HepG2 (cell line): ENCODE data around the gene YAP1. TPM values are rescaled to one million over a fixed set of nuclear protein-coding genes. Genes with fewer than 3 reads are reported as not detected.
A peak's percentile ranks its signal among the peaks of the same experiment; 100 is the strongest.

Experiments used
- ATF3 ChIP-seq: sonication (generic); formaldehyde crosslinking; IDR thresholded peaks from 2 replicates; pipeline ENCODE4 v1.4.0; 2020; ENCODE audit warnings: missing genetic modification reagents
- DMAP1 ChIP-seq: IDR thresholded peaks from 2 replicates; pipeline ENCODE4 v1.6.1; 2016
- FOXA1 ChIP-seq, 2 experiments: fragments of 450-650 bp in 1 of 2; sonication (generic) in 1 of 2; formaldehyde crosslinking in 1 of 2; IDR thresholded peaks; 2 replicates each; pipeline versions ENCODE4 v1.4.0 to v1.6.1; 2016 to 2020; ENCODE audit warnings: missing genetic modification reagents in 1 of 2
- GTF2F1 ChIP-seq: fragments of 150-350 bp; IDR thresholded peaks from 2 replicates; pipeline ENCODE4 v1.6.1; 2014; ENCODE audit warnings: low read length
- HDAC6 ChIP-seq: fragments of 200-600 bp; sonication (generic); IDR thresholded peaks from 2 replicates; pipeline ENCODE4 v1.7.0; 2017; ENCODE audit warnings: mild to moderate bottlenecking, antibody characterized with exemption, low read length, low read depth
- HMGA1 ChIP-seq: sonication (generic); formaldehyde crosslinking; conservative IDR thresholded peaks from 2 replicates; pipeline ENCODE4 v1.4.0; 2020; ENCODE audit warnings: missing genetic modification reagents
- RAD51 ChIP-seq: fragments of 450-650 bp; IDR thresholded peaks from 2 replicates; pipeline ENCODE4 v1.6.1; 2016; ENCODE audit warnings: borderline replicate concordance
- SNAPC5 ChIP-seq: sonication (generic); formaldehyde crosslinking; IDR thresholded peaks from 2 replicates; pipeline ENCODE4 v1.8.1; 2023; ENCODE audit warnings: mild to moderate bottlenecking, missing genetic modification reagents, borderline replicate concordance
- SRSF4 ChIP-seq: fragments of 200-400 bp; formaldehyde crosslinking; IDR thresholded peaks from one replicate; pipeline ENCODE4 v1.6.1; 2018; ENCODE audit warnings: mild to moderate bottlenecking, low read depth, low read length, moderate library complexity; ENCODE audit not compliant: poor library complexity, severe bottlenecking
- THAP11 ChIP-seq: IDR thresholded peaks from 2 replicates; pipeline ENCODE4 v1.6.1; 2016; ENCODE audit warnings: missing biosample characterization, missing genetic modification reagents
- ZNF367 ChIP-seq: sonication (generic); formaldehyde crosslinking; IDR thresholded peaks from 2 replicates; pipeline ENCODE4 v1.4.0; 2020; ENCODE audit warnings: missing genetic modification reagents, borderline replicate concordance
- ZNF609 ChIP-seq: sonication (generic); formaldehyde crosslinking; IDR thresholded peaks from 2 replicates; pipeline ENCODE4 v1.4.0; 2020; ENCODE audit warnings: mild to moderate bottlenecking, missing genetic modification reagents, borderline replicate concordance
- ZNF704 ChIP-seq: sonication (generic); formaldehyde crosslinking; IDR thresholded peaks from 2 replicates; pipeline ENCODE4 v1.8.1; 2023; ENCODE audit warnings: mild to moderate bottlenecking, inconsistent platforms, moderate library complexity, missing genetic modification reagents, borderline replicate concordance
- polyA plus RNA-seq, 8 experiments: library from polyadenylated mRNA; depleted of rRNA in 3 of 8; stranded (reverse) in 7 of 8; unstranded in 1 of 8; fragments of >200 nt; fragmentation: Illumina TruSeq in 4 of 8; extraction: Trizol in 4 of 8; gene quantifications; 2 replicates each; pipeline versions ENCODE4 v1.2.1 to v1.2.3, GENCODE V29; 2011 to 2016; ENCODE audit warnings: low read depth in 4 of 8, missing spikeins in 1 of 8, mixed read lengths in 1 of 8; ENCODE audit not compliant: insufficient read depth in 1 of 8
- total RNA-seq, 5 experiments: library from RNA; depleted of rRNA; stranded (reverse); fragments of >200 nt; fragmentation: Illumina TruSeq; extraction: Trizol; gene quantifications; 2 replicates each; pipeline ENCODE4 v1.2.3, GENCODE V29; 2016; ENCODE audit warnings: low read depth in 1 of 5
- TF ChIP-seq, protein P1 (sequence below): sonication (generic); formaldehyde crosslinking; conservative IDR thresholded peaks from 2 replicates; pipeline ENCODE4 v1.8.0; 2022; ENCODE audit warnings: mild to moderate bottlenecking, moderate library complexity, missing genetic modification reagents
- TF ChIP-seq, protein P2 (sequence below), 2 experiments: sonication (generic) in 1 of 2; formaldehyde crosslinking in 1 of 2; IDR thresholded peaks; 2 replicates each; pipeline versions ENCODE4 v1.4.0 to v1.6.1; 2016 to 2020; ENCODE audit warnings: borderline replicate concordance in 1 of 2, low read depth in 1 of 2, mild to moderate bottlenecking in 1 of 2, missing genetic modification reagents in 1 of 2

The YAP1 gene
- total and polyA plus RNA-seq, 2 of the 13 experiments (the other 11 are each of a cell fraction or from before 2014, with no cell fraction given): 59.5 to 91.0 TPM

DNA sequence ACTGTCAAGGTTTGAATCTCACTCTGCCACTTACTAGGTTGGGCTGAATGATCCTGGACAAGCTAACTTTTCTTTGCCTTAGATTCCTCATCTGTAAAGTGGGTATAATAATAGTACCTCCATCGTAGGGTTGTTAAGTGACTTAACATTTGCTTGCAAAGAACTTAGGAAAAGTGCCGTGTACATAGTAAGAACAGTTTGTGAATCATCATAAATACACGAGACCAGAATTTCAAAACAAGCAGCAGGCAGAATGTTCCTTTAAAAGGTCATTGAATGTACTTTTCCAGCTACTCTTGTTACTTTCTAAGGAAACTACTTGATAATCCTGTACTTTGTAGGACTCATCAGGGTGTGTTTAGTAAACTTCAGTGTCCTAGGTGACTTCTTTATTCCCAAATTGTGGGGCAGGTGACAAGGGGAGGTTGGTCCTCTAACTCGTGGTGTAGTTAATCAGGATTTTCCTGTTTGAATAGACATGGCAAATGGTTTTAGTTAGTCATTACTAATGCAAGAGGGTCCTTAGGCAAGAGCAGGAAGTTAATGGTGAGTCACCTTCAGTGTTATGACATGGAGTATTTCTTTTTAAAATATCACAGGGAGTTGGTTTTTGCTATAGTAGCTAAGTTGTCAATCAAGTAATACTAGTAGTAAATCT lies 67.9 kb downstream of the YAP1 start (continued):
- TF ChIP-seq, protein P1, sequence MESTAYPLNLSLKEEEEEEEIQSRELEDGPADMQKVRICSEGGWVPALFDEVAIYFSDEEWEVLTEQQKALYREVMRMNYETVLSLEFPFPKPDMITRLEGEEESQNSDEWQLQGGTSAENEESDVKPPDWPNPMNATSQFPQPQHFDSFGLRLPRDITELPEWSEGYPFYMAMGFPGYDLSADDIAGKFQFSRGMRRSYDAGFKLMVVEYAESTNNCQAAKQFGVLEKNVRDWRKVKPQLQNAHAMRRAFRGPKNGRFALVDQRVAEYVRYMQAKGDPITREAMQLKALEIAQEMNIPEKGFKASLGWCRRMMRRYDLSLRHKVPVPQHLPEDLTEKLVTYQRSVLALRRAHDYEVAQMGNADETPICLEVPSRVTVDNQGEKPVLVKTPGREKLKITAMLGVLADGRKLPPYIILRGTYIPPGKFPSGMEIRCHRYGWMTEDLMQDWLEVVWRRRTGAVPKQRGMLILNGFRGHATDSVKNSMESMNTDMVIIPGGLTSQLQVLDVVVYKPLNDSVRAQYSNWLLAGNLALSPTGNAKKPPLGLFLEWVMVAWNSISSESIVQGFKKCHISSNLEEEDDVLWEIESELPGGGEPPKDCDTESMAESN (CRISPR knock-in tag): no peak
- TF ChIP-seq RAD51: no peak
- no peak for TF ChIP-seq ZNF704 (CRISPR knock-in tag)
- TF ChIP-seq, protein P2, sequence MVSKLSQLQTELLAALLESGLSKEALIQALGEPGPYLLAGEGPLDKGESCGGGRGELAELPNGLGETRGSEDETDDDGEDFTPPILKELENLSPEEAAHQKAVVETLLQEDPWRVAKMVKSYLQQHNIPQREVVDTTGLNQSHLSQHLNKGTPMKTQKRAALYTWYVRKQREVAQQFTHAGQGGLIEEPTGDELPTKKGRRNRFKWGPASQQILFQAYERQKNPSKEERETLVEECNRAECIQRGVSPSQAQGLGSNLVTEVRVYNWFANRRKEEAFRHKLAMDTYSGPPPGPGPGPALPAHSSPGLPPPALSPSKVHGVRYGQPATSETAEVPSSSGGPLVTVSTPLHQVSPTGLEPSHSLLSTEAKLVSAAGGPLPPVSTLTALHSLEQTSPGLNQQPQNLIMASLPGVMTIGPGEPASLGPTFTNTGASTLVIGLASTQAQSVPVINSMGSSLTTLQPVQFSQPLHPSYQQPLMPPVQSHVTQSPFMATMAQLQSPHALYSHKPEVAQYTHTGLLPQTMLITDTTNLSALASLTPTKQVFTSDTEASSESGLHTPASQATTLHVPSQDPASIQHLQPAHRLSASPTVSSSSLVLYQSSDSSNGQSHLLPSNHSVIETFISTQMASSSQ (IDR thresholded peaks at IDR 0.05; ENCODE audit: low read depth): no peak; the same call in 1 of the 2 replicates
- TF ChIP-seq, protein P2 (CRISPR knock-in tag; IDR thresholded peaks at IDR 0.05; ENCODE audit: borderline replicate concordance): no peak
- no peak for TF ChIP-seq GTF2F1
- 0 out of 2 replicates have a peak, but pooled peaks have one; percentile 27 for TF ChIP-seq THAP11
- TF ChIP-seq DMAP1 (CRISPR knock-in tag): no peak
- no peak for TF ChIP-seq SNAPC5 (CRISPR knock-in tag)
- TF ChIP-seq HDAC6: no peak
- TF ChIP-seq ZNF609 (CRISPR knock-in tag): no peak
- TF ChIP-seq ZNF367: no peak
- TF ChIP-seq SRSF4: no peak
- no peak for TF ChIP-seq HMGA1 (CRISPR knock-in tag)
- TF ChIP-seq FOXA1 (IDR thresholded peaks at IDR 0.05): no peak
- TF ChIP-seq FOXA1 (CRISPR knock-in tag; IDR thresholded peaks at IDR 0.05): 0 out of 2 replicates have a peak, but pooled peaks have one; percentile 6
- peak; percentile 86 for TF ChIP-seq ATF3 (CRISPR knock-in tag)
